HS-5 (cell line): ENCODE measurements around the gene SLC6A6.
"Not testable (repeated sequence)": the region's sequence is repeated elsewhere in the genome, so short reads cannot be mapped to it uniquely, and the experiment has no call there.

Experiments
- DNase-seq: peaks from one replicate; pipeline ENCODE4 v3.0.0-alpha.2; 2012; ENCODE audit warnings: low read depth

Gene SLC6A6

GRCh38 chr3:14508505-14508819 is 106.1 kb downstream of the SLC6A6 start:
- DNase-seq = no peak

- DNase-seq = no peak
Measured at GRCh38 chr3:14508966-14509795, 106.8 kb downstream of the SLC6A6 start.

GRCh38 chr3:14509796-14510100 is 107.3 kb downstream of the SLC6A6 start:
- no peak for DNase-seq

GRCh38 chr3:14510838-14511622 is 108.6 kb downstream of the SLC6A6 start:
- no peak for DNase-seq

GRCh38 chr3:14511623-14512280 is 109.3 kb downstream of the SLC6A6 start:
- DNase-seq = no peak

GRCh38 chr3:14512281-14512941 is 110.0 kb downstream of the SLC6A6 start:
- DNase-seq = no peak

GRCh38 chr3:14512942-14513327 is 110.5 kb downstream of the SLC6A6 start:
- no peak for DNase-seq

- DNase-seq = no peak
Measured at GRCh38 chr3:14513566-14514322, 111.3 kb downstream of the SLC6A6 start.

GRCh38 chr3:14514323-14514720 is 111.9 kb downstream of the SLC6A6 start:
- no peak for DNase-seq

GRCh38 chr3:14515526-14515925 is 113.1 kb downstream of the SLC6A6 start:
- not testable (repeated sequence) for DNase-seq

- no peak for DNase-seq
Measured at GRCh38 chr3:14516738-14517345, 114.4 kb downstream of the SLC6A6 start.

- DNase-seq = no peak
Measured at GRCh38 chr3:14517601-14518431, 115.4 kb downstream of the SLC6A6 start.

- DNase-seq = no peak
Measured at GRCh38 chr3:14518432-14518802, 116.0 kb downstream of the SLC6A6 start.

GRCh38 chr3:14518893-14519292 is 116.5 kb downstream of the SLC6A6 start:
- DNase-seq = no peak

- DNase-seq = no peak
Measured at GRCh38 chr3:14519406-14519805, 117.0 kb downstream of the SLC6A6 start.

GRCh38 chr3:14520149-14520548 is 117.7 kb downstream of the SLC6A6 start:
- DNase-seq = no peak

- DNase-seq = no peak
Measured at GRCh38 chr3:14520967-14521366, 118.6 kb downstream of the SLC6A6 start.

GRCh38 chr3:14521611-14522010 is 119.2 kb downstream of the SLC6A6 start:
- DNase-seq = no peak

- DNase-seq = no peak
Measured at GRCh38 chr3:14522129-14522691, 119.8 kb downstream of the SLC6A6 start.

- DNase-seq = no peak
Measured at GRCh38 chr3:14522768-14523167, 120.4 kb downstream of the SLC6A6 start.
